Mesendoderm (in vitro differentiated cells): Measurements from ENCODE around the gene IL10.

Experiments
- DNase-seq: peaks from one replicate; pipeline ENCODE4 v3.0.0; 2013
- H2AK5ac ChIP-seq: 2 replicates; pipeline ENCODE4 v1.6.1; 2013; ENCODE audit warnings: low read length, inconsistent platforms
- H2BK120ac ChIP-seq: 2 replicates; pipeline ENCODE4 v1.6.1; 2013; ENCODE audit warnings: low read depth, mild to moderate bottlenecking, low read length, moderate library complexity, mixed read lengths
- H2BK15ac ChIP-seq: replicated peaks from 2 replicates; pipeline ENCODE4 v1.6.1; 2013; ENCODE audit warnings: low read depth, mild to moderate bottlenecking, moderate library complexity
- H2BK5ac ChIP-seq: 2 replicates; pipeline ENCODE4 v1.6.1; 2013; ENCODE audit warnings: low read length, inconsistent platforms
- H3K18ac ChIP-seq: 2 replicates; pipeline ENCODE4 v1.6.1; 2013; ENCODE audit warnings: mild to moderate bottlenecking, low read length, mixed read lengths
- H3K23ac ChIP-seq: one replicate; pipeline ENCODE4 v1.6.1; 2013; ENCODE audit warnings: low read length
- H3K27ac ChIP-seq: 2 replicates; pipeline ENCODE4 v1.5.1; 2013; ENCODE audit warnings: low read depth, mild to moderate bottlenecking, inconsistent platforms, low read length, moderate library complexity
- H3K27me3 ChIP-seq: 2 replicates; pipeline ENCODE4 v1.6.1; 2013; ENCODE audit warnings: low read length, control low read depth, mild to moderate bottlenecking, inconsistent platforms; ENCODE audit not compliant: insufficient read depth, poor library complexity
- H3K36me3 ChIP-seq: 2 replicates; pipeline ENCODE4 v1.6.1; 2013; ENCODE audit warnings: low read length, inconsistent platforms; ENCODE audit not compliant: control insufficient read depth, insufficient read depth
- H3K4ac ChIP-seq: one replicate; pipeline ENCODE4 v1.6.1; 2013; ENCODE audit warnings: low read depth, mild to moderate bottlenecking, low read length, moderate library complexity
- H3K4me1 ChIP-seq: 2 replicates; pipeline ENCODE4 v1.6.1; 2013; ENCODE audit warnings: low read depth, low read length, inconsistent platforms; ENCODE audit not compliant: control insufficient read depth
- H3K4me2 ChIP-seq: 2 replicates; pipeline ENCODE4 v1.6.1; 2013; ENCODE audit warnings: low read length
- H3K4me3 ChIP-seq: 2 replicates; pipeline ENCODE4 v1.5.1; 2013; ENCODE audit warnings: mild to moderate bottlenecking, low read length
- H3K56ac ChIP-seq: one replicate; pipeline ENCODE4 v1.6.1; 2013; ENCODE audit warnings: low read length
- H3K79me1 ChIP-seq: 2 replicates; pipeline ENCODE4 v1.6.1; 2013; ENCODE audit warnings: low read length, inconsistent platforms
- H3K79me2 ChIP-seq: 2 replicates; pipeline ENCODE4 v1.6.1; 2013; ENCODE audit warnings: mild to moderate bottlenecking, low read length; ENCODE audit not compliant: control insufficient read depth, insufficient read depth
- H3K9ac ChIP-seq: 2 replicates; pipeline ENCODE4 v1.6.1; 2013; ENCODE audit warnings: low read length, inconsistent platforms
- H4K5ac ChIP-seq: one replicate; pipeline ENCODE4 v1.6.1; 2013; ENCODE audit warnings: low read length
- H4K8ac ChIP-seq: one replicate; pipeline ENCODE4 v1.6.1; 2013; ENCODE audit warnings: low read depth, mild to moderate bottlenecking, control low read depth, low read length, moderate library complexity
- WGBS: extraction: QIAGEN DNeasy Blood & Tissue Kit; methylation state at CpG from one replicate; pipeline ENCODE4 v1.1.7; 2013; ENCODE audit warnings: low lambda C conversion rate, missing lambda C conversion rate; ENCODE audit not compliant: insufficient coverage; ENCODE audit errors: extremely low coverage; 5-methylcytosine and 5-hydroxymethylcytosine counted together

IL10 gene

GRCh38 chr1:206809504-206810084 is 37.3 kb upstream of the IL10 start:
- no peak overlapping the region for H3K18ac ChIP-seq
- no peak overlapping the region for H3K27ac ChIP-seq
- no peak overlapping the region for H3K4me3 ChIP-seq
- no peaks in the 10 kb centered on the region for H3K36me3 ChIP-seq
- H4K8ac ChIP-seq = no peak overlapping the region
- H2AK5ac ChIP-seq = no peak overlapping the region
- H2BK15ac ChIP-seq = no peak overlapping the region
- H3K79me2 ChIP-seq = no peaks in the 10 kb centered on the region
- no peak overlapping the region for H2BK5ac ChIP-seq
- peak; percentile 77 for DNase-seq
- WGBS = no CpG with 5 or more reads among the region's 4 CpGs
- H3K4me1 ChIP-seq = peaks cover 4% of the 10 kb centered on the region
- no peaks in the 10 kb centered on the region for H3K27me3 ChIP-seq
- H3K9ac ChIP-seq = no peak overlapping the region
- H2BK120ac ChIP-seq = no peak overlapping the region
- H3K79me1 ChIP-seq = no peaks in the 10 kb centered on the region
- H3K56ac ChIP-seq = no peak overlapping the region
- H3K23ac ChIP-seq = no peak overlapping the region
- no peak overlapping the region for H3K4me2 ChIP-seq
- no peak overlapping the region for H4K5ac ChIP-seq
- no peak overlapping the region for H3K4ac ChIP-seq

DNA sequence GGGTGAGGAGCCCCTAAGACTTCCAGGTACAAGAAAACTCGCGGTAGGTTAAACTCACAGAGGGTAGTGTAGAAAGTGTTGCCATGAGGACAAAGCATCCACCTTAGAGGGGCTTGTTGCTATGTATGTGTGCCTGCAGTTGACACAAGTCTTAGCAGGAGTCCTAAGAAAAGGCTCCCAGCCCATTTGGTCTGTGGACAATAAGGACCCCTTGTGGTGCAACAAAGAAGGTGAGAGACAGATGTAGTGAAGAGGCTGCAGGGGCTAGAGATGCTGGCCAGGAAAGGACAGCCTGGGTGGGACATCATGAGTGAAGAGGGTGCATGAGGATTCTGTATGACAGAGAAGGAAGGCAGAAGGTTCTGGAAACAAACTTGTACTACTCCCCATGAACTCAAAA is 36.3 kb upstream of the IL10 start:
- Histone ChIP-seq H3K36me3 (no peaks in the 10 kb centered on the region), H3K4me3 (no peak overlapping the region), H2BK120ac (no peak overlapping the region), H4K5ac (no peak overlapping the region), H2AK5ac (no peak overlapping the region), H3K4me1 (peaks cover 4% of the 10 kb centered on the region), H3K4ac (no peak overlapping the region), H3K9ac (no peak overlapping the region), H3K18ac (no peak overlapping the region), H2BK5ac (no peak overlapping the region), H3K4me2 (no peak overlapping the region), H3K56ac (no peak overlapping the region), H4K8ac (no peak overlapping the region), H3K23ac (no peak overlapping the region), H3K79me1 (no peaks in the 10 kb centered on the region), H3K79me2 (no peaks in the 10 kb centered on the region), H3K27ac (no peak overlapping the region), H2BK15ac (no peak overlapping the region), H3K27me3 (no peaks in the 10 kb centered on the region)
- DNase-seq = peak; percentile 95
- no CpG with 5 or more reads among the region's 2 CpGs for WGBS

DNA sequence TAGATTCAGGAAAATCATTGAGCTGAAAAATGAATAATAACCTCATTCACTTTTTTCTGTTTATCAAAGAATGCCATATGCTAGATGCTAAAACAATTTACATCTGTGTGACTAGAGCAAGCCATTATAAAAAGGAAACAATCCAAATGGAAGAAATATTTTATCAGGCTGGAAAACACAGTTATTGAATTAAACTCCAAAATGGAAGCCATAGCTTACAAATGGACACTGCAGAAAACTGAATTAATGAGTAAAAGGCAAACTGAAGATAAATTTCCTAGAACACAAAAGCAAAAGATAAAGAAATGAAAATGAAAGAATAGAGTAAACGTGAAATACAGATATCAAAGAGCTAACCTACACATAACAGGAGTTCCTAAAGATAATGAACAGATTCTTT is 33.1 kb upstream of the IL10 start:
- Histone ChIP-seq H3K56ac (no peak overlapping the region), H3K27ac (no peak overlapping the region), H3K79me2 (no peaks in the 10 kb centered on the region), H3K27me3 (no peaks in the 10 kb centered on the region), H4K8ac (no peak overlapping the region), H3K36me3 (no peaks in the 10 kb centered on the region), H3K4me3 (no peak overlapping the region), H2BK15ac (no peak overlapping the region), H2BK5ac (no peak overlapping the region), H4K5ac (no peak overlapping the region), H2AK5ac (no peak overlapping the region), H3K4ac (no peak overlapping the region), H3K79me1 (no peaks in the 10 kb centered on the region), H2BK120ac (no peak overlapping the region), H3K23ac (no peak overlapping the region), H3K9ac (no peak overlapping the region), H3K4me1 (peaks cover 4% of the 10 kb centered on the region), H3K4me2 (no peak overlapping the region), H3K18ac (no peak overlapping the region)
- no peak for DNase-seq
- WGBS = no CpG with 5 or more reads among the region's 1 CpG

DNA sequence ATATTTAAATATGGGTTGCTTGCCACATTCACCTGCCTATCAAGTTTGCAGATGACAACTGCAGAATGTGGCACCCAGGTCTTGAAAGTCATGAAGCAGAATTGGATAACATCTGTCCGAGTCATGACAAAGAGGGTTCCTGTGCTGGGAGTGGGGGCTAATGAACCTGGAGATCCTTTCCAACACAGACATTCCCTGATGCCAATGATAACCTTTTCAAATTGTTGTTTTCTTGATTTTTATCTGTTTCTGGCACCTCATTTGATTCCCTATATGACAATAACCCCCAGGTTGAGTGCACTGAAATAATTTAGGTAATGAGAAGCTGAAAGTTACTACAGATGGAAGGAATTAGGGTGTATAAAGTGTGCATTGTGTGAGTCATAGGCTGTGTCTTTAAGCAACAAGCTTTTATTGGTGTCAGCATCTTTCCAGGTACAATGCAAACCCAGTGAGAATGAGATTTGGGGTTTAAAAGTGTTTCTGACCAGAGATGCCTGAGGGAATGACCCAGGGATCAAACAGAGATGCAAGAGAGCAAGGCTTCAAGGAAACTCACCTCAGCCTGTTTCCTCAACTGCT is 32.0 kb upstream of the IL10 start:
- Histone ChIP-seq H3K79me1 (no peaks in the 10 kb centered on the region), H4K5ac (no peak overlapping the region), H3K18ac (no peak overlapping the region), H3K4ac (no peak overlapping the region), H2BK15ac (no peak overlapping the region), H3K79me2 (no peaks in the 10 kb centered on the region), H2AK5ac (no peak overlapping the region), H3K9ac (no peak overlapping the region), H2BK5ac (no peak overlapping the region), H3K4me2 (no peak overlapping the region), H3K27ac (no peak overlapping the region), H3K56ac (no peak overlapping the region), H3K4me1 (peaks cover 4% of the 10 kb centered on the region), H4K8ac (no peak overlapping the region), H2BK120ac (no peak overlapping the region), H3K36me3 (no peaks in the 10 kb centered on the region), H3K27me3 (no peaks in the 10 kb centered on the region), H3K4me3 (no peak overlapping the region), H3K23ac (no peak overlapping the region)
- no CpG with 5 or more reads among the region's 1 CpG for WGBS
- no peak for DNase-seq

DNA sequence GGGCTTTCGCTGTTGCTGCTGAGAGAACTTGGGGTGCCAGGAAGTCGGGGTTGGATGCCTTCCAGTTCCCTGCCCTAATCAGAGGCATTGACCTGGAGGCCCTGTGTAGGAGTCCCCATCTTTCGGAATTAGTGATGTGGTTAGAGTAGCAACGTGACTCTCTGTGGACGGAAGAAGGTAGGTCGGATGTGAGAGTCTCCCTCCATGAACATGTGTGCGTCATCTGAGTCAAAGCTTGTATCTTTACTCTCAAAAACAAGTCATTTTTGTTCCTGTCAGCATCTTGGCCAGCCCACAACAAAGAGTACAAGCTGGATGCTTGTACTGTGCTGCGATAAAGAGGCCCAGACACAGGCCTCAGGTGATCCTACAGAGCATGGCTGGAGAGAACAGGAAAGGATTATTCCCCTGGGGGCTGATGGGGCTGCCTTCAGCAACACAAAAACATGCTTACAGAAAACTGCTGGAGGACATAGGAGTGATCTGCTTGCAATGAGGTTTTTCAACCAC is 31.0 kb upstream of the IL10 start:
- no peaks in the 10 kb centered on the region for H3K27me3 ChIP-seq
- H4K8ac ChIP-seq = no peak overlapping the region
- H3K9ac ChIP-seq = no peak overlapping the region
- no peak overlapping the region for H4K5ac ChIP-seq
- H3K4me1 ChIP-seq = no peaks in the 10 kb centered on the region
- no peaks in the 10 kb centered on the region for H3K79me2 ChIP-seq
- H3K18ac ChIP-seq = no peak overlapping the region
- H3K27ac ChIP-seq = no peak overlapping the region
- no peaks in the 10 kb centered on the region for H3K79me1 ChIP-seq
- no peaks in the 10 kb centered on the region for H3K36me3 ChIP-seq
- H3K4me3 ChIP-seq = no peak overlapping the region
- H3K56ac ChIP-seq = no peak overlapping the region
- H2BK120ac ChIP-seq = no peak overlapping the region
- no peak overlapping the region for H3K23ac ChIP-seq
- H2BK5ac ChIP-seq = no peak overlapping the region
- no peak overlapping the region for H2BK15ac ChIP-seq
- no peak overlapping the region for H3K4me2 ChIP-seq
- DNase-seq = peak; percentile 31
- no peak overlapping the region for H3K4ac ChIP-seq
- H2AK5ac ChIP-seq = no peak overlapping the region
- WGBS = no CpG with 5 or more reads among the region's 8 CpGs

GRCh38 chr1:206802401-206802800 is 30.1 kb upstream of the IL10 start:
- Histone ChIP-seq H3K56ac (no peak overlapping the region), H3K4me3 (no peak overlapping the region), H3K23ac (no peak overlapping the region), H3K4ac (no peak overlapping the region), H2BK5ac (no peak overlapping the region), H3K9ac (no peak overlapping the region), H3K27me3 (no peaks in the 10 kb centered on the region), H3K4me2 (no peak overlapping the region), H3K4me1 (no peaks in the 10 kb centered on the region), H4K8ac (no peak overlapping the region), H3K79me2 (no peaks in the 10 kb centered on the region), H3K27ac (no peak overlapping the region), H4K5ac (no peak overlapping the region), H3K36me3 (no peaks in the 10 kb centered on the region), H2BK120ac (no peak overlapping the region), H3K18ac (no peak overlapping the region), H2AK5ac (no peak overlapping the region), H3K79me1 (no peaks in the 10 kb centered on the region), H2BK15ac (no peak overlapping the region)
- no CpG with 5 or more reads among the region's 4 CpGs for WGBS
- DNase-seq = no peak
